ENCODE measurements around the gene GIMAP4. TPM values are rescaled to one million over a fixed set of nuclear protein-coding genes. Genes with fewer than 3 reads are reported as not detected.
"Not testable (repeated sequence)": the region's sequence is repeated elsewhere in the genome, so short reads cannot be mapped to it uniquely, and the experiment has no call there.

Gene GIMAP4
- total RNA-seq, 1 donor: not detected

- TF ChIP-seq, protein P1, sequence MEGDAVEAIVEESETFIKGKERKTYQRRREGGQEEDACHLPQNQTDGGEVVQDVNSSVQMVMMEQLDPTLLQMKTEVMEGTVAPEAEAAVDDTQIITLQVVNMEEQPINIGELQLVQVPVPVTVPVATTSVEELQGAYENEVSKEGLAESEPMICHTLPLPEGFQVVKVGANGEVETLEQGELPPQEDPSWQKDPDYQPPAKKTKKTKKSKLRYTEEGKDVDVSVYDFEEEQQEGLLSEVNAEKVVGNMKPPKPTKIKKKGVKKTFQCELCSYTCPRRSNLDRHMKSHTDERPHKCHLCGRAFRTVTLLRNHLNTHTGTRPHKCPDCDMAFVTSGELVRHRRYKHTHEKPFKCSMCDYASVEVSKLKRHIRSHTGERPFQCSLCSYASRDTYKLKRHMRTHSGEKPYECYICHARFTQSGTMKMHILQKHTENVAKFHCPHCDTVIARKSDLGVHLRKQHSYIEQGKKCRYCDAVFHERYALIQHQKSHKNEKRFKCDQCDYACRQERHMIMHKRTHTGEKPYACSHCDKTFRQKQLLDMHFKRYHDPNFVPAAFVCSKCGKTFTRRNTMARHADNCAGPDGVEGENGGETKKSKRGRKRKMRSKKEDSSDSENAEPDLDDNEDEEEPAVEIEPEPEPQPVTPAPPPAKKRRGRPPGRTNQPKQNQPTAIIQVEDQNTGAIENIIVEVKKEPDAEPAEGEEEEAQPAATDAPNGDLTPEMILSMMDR (IDR thresholded peaks at IDR 0.05; ENCODE audit: insufficient read depth, low read depth, low read length): no peak
- no peak for DNase-seq (ENCODE audit: low read depth)
- H3K4me3 ChIP-seq (ENCODE audit: low read depth, low read length): no peak overlapping the region
Observed at GRCh38 chr7:150572496-150572895, 5.3 kb downstream of the GIMAP4 start.

DNA sequence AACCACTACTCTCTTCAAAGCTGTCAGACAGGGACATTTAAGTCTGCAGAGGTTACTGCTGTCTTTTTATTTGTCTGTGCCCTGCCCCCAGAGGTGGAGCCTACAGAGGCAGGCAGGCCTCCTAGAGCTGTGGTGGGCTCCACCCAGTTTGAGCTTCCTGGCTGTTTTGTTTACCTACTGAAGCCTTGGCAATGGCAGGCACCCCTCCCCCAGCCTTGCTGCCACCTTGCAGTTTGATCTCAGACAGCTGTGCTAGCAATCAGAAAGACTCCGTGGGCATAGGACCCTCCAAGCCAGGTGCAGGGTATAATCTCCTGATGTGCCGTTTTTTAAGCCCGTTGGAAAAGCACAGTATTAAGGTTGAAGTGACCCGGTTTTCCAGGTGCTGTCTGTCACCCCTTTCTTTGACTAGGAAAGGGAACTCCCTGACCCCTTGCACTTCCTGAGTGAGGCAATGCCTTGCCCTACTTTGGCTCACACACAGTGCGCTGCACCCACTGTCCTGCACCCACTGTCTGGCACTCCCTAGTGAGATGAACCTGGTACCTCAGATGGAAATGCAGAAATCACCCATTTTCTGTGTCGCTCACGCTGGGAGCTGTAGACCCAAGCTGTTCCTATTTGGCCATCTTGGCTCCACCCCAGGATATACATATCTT lies 12.9 kb downstream of the GIMAP4 start:
- H3K4me3 ChIP-seq (ENCODE audit: low read depth, low read length); DNase-seq (ENCODE audit: low read depth): not testable (repeated sequence)

DNA sequence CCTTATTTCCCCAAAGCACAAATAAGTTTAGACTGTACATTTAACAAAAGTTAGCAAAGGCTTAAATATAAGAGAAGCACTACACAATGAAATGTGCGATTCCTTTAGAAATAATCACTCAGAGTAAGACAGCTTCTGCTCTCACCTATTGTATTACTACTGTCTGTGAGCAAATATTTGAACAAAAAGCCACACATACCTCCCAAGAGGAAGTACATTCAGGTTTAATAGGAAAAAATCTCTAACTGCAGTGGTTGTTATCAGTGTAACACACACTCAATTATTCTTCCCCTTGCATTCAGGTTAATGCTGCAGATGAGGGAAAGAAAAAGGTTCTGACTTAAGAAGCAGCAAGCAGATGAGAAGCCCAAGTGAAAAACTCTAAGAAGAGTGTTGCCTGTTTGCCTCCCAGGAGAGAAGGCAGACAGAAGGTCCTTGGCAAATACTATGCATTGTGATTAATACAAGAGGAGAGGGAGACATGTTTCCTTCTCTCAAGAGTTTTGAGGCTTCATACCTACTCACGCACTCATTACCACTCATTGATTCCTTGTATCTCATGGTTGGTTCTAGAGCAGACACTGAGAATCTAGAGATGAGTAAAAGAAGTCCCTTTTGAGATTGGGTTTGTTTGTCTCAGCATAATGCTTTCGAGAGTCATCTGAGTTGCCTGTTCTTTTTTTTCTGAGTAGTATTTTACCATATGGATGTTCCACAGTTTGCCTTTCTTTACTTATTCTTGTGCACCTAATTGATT lies 13.6 kb downstream of the GIMAP4 start:
- TF ChIP-seq, protein P1 (IDR thresholded peaks at IDR 0.05; ENCODE audit: insufficient read depth, low read depth, low read length): no peak
- DNase-seq (ENCODE audit: low read depth): no peak
- H3K4me3 ChIP-seq (ENCODE audit: low read depth, low read length): no peak overlapping the region

DNA sequence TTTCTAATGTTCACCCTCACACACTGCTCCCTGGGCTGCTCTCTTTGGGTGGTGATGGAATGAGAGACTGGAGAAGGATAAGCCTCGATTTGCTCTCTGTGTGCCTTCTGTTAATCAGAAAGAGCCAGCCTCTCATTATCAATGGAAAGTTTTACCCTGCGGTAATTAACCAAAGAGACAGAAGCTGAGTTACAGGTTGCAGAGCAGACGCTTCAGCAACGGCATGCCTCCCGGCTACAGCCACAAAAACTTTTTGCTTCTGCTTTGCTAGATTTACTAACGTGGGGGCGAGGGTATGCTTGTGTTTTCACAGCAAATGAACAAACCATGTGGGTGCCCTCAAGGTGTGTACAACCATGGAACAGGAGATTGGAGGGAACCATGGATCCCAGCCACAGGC lies 18.0 kb downstream of the GIMAP4 start:
- H3K4me3 ChIP-seq (ENCODE audit: low read depth, low read length): no peak overlapping the region
- no peak for DNase-seq (ENCODE audit: low read depth)
- TF ChIP-seq, protein P1 (IDR thresholded peaks at IDR 0.05; ENCODE audit: insufficient read depth, low read depth, low read length): no peak

DNA sequence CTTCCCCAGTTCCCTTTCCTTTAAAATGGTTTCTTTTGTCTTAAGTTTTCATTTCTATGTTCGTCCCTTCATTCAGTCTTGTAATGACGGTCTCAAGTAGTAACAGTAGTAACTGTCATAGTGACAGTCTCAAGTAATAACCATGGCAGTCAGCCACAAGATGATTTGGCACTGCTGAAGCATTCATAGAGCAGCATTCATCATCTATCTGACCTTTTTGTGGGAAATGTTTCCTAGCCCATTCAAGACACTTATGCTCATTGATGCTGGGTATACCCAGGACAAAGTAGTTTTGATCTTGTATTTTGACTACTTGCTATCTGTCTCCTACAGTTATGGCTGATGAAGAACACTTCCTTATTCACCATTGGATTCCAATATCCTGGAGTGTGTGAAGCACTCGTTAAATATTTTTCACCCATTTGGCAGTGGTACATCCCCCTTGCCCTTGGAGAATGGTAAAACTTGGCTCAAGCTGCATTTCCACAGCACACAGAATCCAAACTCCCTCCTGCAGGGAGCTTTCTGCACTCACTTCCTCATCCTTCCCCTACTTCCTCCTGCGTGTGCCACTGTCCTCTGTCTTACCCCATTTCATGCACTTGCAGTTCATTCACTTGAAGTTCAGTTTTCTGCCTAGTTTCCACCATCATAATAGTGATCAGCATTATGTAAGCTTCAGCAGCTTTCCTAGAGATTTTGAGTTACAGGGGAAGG lies 19.0 kb downstream of the GIMAP4 start:
- H3K4me3 ChIP-seq (ENCODE audit: low read depth, low read length): no peak overlapping the region
- TF ChIP-seq, protein P1 (IDR thresholded peaks at IDR 0.05; ENCODE audit: insufficient read depth, low read depth, low read length): no peak
- no peak for DNase-seq (ENCODE audit: low read depth)

DNA sequence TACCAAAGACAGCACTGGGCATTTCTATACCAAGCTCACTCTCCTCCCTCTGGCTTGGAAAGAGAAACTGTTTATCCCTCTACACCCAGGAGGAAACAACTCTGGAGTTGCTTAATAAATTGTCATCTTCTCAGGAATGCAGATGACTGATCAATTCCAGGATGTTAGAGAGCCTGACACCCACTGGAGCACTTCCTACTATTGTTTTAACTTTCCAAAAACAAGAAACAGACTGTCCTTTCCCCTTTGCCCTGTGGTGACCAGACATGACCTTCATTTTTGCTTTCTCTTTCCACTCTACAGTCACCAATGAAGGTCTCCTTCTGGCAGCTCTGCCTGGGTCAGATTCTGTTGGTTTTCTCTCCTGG lies 19.6 kb downstream of the GIMAP4 start:
- TF ChIP-seq, protein P1 (IDR thresholded peaks at IDR 0.05; ENCODE audit: insufficient read depth, low read depth, low read length): no peak
- H3K4me3 ChIP-seq (ENCODE audit: low read depth, low read length): no peak overlapping the region
- no peak for DNase-seq (ENCODE audit: low read depth)

DNA sequence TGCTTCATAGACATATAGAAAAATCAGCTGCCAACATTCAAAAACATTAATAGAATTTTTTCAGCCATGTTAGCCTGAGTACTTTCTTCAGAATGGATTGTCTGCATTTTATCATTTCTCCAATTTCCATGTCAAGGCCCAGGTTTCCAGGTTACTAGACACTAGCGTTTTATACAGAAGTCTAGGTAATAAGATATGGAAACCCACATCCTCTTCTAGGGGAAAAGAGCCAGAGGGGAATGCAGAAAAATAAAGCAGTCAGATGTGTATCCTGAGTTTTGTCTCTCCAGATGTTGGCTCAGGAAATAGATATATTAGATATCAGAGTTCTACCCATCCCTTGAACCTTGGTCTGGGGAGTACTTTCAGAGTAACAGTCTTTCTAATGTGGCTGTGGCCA lies 20.4 kb downstream of the GIMAP4 start:
- TF ChIP-seq, protein P1 (IDR thresholded peaks at IDR 0.05; ENCODE audit: insufficient read depth, low read depth, low read length): no peak
- no peak for DNase-seq (ENCODE audit: low read depth)

More for the DNA sequence above, 20.4 kb downstream of the GIMAP4 start:
- no peak overlapping the region for H3K4me3 ChIP-seq (ENCODE audit: low read depth, low read length)

All from fibroblast of villous mesenchyme (primary cell).